NB4 (cell line): ENCODE results near the gene COG7.
"Not testable (repeated sequence)": the region's sequence is repeated elsewhere in the genome, so short reads cannot be mapped to it uniquely, and the experiment has no call there.

ENCODE experiments used
- DNase-seq: peaks from one replicate; pipeline ENCODE4 v3.0.0; 2010; ENCODE audit warnings: low read depth
- H3K4me3 ChIP-seq: one replicate; pipeline ENCODE4 v1.5.1; 2011; ENCODE audit warnings: mild to moderate bottlenecking, low read depth, low read length, moderate library complexity
- MAX ChIP-seq: IDR thresholded peaks from 2 replicates; pipeline ENCODE4 v1.6.1; 2011; ENCODE audit warnings: low read depth, low read length
- MYC ChIP-seq: IDR thresholded peaks from 2 replicates; pipeline ENCODE4 v1.6.1; 2011; ENCODE audit warnings: low read depth, low read length
- POLR2A ChIP-seq: IDR thresholded peaks from 2 replicates; pipeline ENCODE4 v1.6.1; 2011; ENCODE audit warnings: mild to moderate bottlenecking; ENCODE audit not compliant: insufficient read length; ENCODE audit errors: extremely low read depth
- TF ChIP-seq, protein P1 (sequence below): IDR thresholded peaks from one replicate; pipeline ENCODE4 v1.5.1; 2012; ENCODE audit warnings: low read depth, low read length

The COG7 gene

GRCh38 chr16:23448392-23448791 lies 4.6 kb downstream of the COG7 start:
- no peak for DNase-seq
- no peak overlapping the region for H3K4me3 ChIP-seq
- no peak for TF ChIP-seq POLR2A
- TF ChIP-seq, protein P1, sequence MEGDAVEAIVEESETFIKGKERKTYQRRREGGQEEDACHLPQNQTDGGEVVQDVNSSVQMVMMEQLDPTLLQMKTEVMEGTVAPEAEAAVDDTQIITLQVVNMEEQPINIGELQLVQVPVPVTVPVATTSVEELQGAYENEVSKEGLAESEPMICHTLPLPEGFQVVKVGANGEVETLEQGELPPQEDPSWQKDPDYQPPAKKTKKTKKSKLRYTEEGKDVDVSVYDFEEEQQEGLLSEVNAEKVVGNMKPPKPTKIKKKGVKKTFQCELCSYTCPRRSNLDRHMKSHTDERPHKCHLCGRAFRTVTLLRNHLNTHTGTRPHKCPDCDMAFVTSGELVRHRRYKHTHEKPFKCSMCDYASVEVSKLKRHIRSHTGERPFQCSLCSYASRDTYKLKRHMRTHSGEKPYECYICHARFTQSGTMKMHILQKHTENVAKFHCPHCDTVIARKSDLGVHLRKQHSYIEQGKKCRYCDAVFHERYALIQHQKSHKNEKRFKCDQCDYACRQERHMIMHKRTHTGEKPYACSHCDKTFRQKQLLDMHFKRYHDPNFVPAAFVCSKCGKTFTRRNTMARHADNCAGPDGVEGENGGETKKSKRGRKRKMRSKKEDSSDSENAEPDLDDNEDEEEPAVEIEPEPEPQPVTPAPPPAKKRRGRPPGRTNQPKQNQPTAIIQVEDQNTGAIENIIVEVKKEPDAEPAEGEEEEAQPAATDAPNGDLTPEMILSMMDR: no peak
- TF ChIP-seq MAX: no peak
- no peak for TF ChIP-seq MYC

GRCh38 chr16:23437542-23437941 lies 15.4 kb downstream of the COG7 start:
- DNase-seq, H3K4me3 ChIP-seq: not testable (repeated sequence)

DNA sequence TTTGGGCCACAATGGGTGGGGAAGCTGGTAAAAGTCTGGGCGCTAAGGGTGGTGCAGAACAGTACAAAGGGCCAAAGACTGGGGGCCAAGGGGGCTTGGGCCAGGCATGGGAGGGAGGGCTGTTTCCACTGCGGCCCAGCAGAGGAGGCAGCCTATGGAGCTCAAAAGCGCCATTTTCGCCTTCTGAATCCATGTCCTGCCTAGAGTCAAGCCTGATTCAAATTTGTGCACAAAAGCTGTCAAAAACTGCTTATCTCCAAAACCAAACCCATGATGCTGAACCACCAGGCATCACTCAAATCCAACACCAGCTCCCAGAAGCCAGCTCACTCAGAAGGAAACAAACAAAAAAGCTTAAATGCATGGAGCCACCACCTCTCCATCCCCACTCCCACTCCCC lies 16.0 kb downstream of the COG7 start:
- H3K4me3 ChIP-seq: no peak overlapping the region
- TF ChIP-seq, protein P1: no peak
- no peak for TF ChIP-seq MAX
- TF ChIP-seq POLR2A: no peak
- no peak for TF ChIP-seq MYC
- DNase-seq: no peak

DNA sequence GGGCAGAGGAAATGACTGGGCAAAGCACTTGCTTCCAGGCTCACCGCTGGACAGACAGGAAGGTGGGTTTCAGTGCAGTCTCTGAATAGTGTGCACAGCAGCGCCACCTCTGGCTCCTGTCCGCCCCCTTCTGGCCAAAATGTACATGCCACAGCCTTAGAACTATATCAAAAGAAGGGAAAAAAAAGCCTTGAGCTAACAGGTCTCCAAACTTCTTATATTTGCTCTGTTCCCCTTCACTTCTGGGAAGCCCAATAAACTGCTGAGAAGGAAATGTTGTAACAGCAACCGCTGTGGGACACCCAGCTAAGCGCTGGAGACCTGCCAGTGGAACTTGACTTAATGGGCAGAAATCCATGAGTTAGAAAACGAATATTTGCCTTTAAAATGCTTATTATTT lies 17.5 kb downstream of the COG7 start:
- peak; percentile 89 for DNase-seq
- H3K4me3 ChIP-seq: no peak overlapping the region
- peak; percentile 34; the same call in 1 of the 2 replicates for TF ChIP-seq MYC
- TF ChIP-seq MAX: no peak
- TF ChIP-seq, protein P1: peak; percentile 92
- TF ChIP-seq POLR2A: no peak

GRCh38 chr16:23434380-23434779 lies 18.6 kb downstream of the COG7 start:
- DNase-seq: peak; percentile 78
- TF ChIP-seq POLR2A: no peak
- TF ChIP-seq, protein P1: peak; percentile 71
- no peak overlapping the region for H3K4me3 ChIP-seq

GRCh38 chr16:23433261-23433920 lies 19.6 kb downstream of the COG7 start:
- no peak overlapping the region for H3K4me3 ChIP-seq
- no peak for DNase-seq
- TF ChIP-seq MAX (no peak), MYC (no peak), POLR2A (no peak)
- TF ChIP-seq, protein P1: no peak
